ENCODE data around the gene L3MBTL1.

Gene L3MBTL1

DNA sequence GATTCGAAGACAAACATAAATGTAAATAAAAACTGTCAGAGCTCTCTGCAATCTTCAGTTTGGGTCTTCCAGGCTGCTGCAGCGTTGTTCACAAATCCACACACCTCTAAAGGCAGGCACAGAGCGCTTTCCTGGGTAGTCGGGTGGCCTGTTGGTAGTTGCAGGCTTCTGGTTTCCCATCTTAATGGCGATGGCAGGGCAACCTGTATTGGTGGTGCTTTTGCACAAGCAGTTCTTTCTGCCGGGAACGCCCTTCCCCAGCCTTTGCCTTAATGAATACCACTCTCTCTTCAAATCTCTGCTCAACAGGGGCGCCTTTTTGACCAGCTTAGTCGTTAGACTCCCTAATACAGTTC lies 82.5 kb downstream of the L3MBTL1 start:
- no peak for DNase-seq (ENCODE audit: low read depth in 2 of 2)

DNA sequence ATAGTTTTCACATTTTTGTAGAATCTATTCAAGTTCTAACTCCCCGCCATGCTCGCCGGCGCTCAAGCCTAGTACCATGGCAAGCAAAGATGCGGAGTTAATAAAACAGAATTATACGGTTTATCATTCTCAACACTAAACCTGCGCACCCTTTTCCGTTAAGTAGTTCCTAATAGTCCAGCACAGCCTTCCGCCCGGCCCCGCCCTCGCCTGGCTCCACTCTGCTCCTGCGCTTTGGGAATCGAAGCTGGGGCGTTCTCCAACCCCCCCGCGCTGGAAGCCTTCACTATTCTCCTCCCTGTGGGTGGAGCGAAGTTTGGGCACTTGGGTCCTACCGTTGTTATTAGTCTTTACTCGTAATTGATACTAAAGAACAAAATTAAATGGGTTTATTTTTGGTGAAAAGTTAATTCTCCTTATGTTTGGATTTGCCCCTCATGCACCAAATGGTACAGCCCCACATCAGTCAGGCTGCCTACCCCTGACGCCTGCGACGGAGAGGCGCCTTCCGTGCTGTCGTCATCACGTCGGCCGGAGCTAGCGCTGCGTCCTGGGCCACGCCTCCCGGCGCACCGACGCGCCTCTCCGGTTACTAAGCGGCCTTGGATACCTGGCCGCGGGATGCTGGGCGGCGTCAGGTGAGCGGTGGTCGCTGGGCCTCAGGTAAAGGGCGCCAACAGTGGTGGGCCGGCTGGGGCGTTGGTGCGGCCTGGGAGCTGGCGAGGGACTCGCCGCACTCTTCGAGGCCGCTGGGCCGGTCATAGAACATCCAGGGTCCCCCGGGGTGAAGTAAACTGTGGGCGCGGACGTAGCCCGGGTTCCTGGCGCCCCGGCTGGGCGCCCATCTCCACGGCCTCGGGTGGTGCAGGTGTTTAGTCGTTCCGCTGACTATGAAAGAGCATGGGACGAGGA lies 83.2 kb downstream of the L3MBTL1 start, which contains the start of gene IFT52:
IFT52 (plus strand) TSS at position 546 of the 912 bp plus-strand sequence. CDS start 3,762 bp downstream, outside the sequence.
- peak; percentile 53 to 71 for DNase-seq (ENCODE audit: low read depth in 2 of 2)
